SHP77 (cell line): ENCODE measurements around the gene TFF1.
A peak's percentile ranks its signal among the peaks of the same experiment; 100 is the strongest.
"Not testable (repeated sequence)": the region's sequence is repeated elsewhere in the genome, so short reads cannot be mapped to it uniquely, and the experiment has no call there.

Source experiments
- DNase-seq, 2 experiments: peaks; one replicate each; lab custom pipeline; 2025; lab: John Stamatoyannopoulos, UW

TFF1 gene

DNA sequence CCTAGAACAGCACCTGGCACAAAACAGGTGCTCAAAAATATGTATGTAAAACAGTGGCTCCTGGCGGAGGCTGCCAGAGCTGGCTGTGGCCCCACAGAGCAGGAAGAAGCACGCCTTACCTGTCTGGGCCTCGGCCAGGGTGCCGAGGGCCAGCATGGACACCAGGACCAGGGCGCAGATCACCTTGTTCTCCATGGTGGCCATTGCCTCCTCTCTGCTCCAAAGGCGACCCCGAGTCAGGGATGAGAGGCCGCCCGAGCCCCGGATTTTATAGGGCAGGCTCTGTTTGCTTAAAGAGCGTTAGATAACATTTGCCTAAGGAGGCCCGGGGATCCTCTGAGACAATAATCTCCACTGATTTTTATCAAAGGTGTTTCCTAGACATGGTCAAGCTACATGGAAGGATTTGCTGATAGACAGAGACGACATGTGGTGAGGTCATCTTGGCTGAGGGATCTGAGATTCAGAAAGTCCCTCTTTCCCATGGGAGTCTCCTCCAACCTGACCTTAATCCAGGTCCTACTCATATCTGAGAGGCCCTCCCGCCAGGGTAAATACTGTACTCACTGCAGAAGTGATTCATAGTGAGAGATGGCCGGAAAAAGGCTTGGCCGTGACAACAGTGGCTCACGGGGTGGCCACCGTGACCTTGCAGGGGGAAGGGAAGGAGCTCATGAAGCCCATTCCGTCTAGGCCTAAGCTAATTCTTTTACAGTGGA, at the start of gene TFF1:
Gene TFF1, minus strand, starts transcription at position 244 of the 719 bp plus-strand sequence. Its CDS starts 40 bp downstream, at position 204.
- DNase-seq, result no peak

DNA sequence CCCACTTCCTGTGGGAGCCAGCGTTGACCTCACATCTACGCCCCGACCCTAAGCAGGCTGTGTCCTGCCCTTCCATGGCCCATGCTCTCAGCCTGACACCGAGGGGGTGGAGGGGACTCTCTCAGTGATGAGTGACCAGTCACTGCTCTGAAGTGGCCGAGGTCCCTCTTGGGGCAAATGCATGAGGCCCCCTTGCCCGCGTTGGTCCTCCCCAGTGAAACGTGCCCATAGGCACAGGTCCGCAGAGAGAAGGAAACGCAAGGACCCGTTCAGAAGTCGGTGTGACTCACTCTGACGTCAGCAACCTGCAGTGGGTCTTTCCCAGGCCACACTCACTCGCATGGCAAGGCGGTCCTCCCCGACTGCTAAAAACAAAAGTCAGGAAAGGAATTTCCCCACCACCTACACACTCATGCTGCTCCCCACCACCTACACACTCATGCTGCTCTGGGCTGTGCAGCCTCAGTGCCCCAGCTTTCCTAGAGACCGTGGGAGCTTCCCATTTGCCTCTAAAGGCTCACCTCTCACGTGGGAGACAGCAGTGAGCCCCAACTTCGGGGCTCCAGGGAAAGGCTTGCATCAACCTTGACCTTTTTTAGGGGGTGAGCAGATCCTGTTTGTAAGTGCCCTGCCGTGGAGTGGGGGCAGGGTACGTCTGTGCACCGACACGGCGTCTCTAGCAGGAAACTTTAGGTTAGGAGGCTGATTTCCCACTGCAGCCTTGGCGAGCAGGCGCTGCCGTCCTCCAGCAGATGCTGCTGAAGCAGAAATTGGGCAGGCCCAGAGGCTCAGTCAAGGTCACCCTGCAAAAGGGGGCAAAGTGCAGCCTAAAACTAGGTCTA, 48.8 kb upstream of the TFF1 start:
- DNase-seq, result peak; percentile 49 to 78

DNA sequence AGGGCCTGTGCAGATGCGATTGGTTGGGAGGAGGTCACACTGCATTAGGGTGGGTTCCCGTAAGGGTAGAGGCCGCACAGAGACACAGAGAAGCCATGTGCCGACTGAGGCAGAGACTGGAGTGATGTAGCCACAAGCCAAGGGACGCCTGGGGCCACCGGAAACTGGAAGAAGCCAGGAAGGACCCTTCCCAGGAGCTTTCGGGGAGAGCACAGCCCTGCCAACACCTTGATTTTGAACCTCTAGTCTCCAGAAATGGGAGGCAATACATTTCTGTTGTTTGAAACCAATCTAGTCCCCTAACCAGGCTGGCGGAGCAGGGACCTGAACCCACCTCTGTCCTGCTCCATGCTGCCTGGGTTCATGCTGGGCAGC, 48.2 kb upstream of the TFF1 start:
- DNase-seq, result no peak

DNA sequence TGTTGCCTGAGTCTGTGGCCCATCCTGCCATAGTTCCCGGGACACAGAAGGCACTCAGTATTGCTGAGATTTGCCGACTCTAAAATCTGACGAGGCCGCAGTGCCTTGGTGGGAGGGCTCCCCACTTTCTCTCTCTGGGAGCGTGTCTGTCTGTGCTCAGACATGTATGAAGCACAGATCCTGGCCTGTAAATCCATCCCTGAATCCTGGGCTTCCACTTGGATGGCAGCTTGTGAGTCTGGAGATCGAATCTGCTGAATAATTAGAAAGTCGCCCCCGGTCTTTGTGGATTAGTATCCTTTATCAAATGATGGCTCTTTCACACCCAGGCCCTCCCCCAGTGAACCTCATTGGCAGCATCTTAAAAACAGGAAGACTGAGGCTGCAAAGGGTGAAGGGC, 47.7 kb upstream of the TFF1 start:
- no peak for DNase-seq

DNA sequence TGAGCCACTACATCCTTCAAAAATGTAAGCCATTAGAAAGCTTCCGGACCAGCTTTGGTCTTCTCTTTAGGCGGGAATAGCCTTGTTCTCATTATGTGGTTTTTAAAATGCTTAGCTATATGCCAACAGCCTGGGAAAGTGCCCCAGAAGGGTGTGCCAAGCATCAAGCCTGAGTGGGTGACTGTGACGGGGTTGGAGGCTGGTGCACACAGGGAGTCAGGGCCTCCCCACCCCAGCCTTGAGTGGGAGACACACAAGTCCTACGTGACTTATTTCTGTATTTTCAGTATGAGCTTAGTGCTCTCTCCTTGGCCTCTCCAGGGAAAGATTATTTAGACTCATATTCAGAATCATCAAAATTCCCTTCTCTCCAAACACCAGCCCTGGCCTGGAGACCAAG, 47.2 kb upstream of the TFF1 start:
- DNase-seq, result no peak

GRCh38 chr21:42413093-42413492, 46.8 kb upstream of the TFF1 start:
- no peak for DNase-seq

DNA sequence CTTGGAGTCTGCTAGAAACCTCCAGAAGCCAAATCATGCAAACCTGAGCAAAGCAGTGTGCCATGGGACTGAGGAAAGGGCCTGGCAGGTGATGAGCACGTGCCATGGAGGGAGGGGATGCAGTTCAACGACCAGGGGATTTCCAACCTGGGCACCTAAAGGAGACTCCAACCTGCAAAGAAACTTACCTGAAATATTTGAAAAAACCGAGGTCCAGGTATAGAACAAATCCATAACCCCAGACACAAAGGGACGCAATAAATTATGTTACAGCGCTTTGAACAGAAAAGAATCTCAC, 46.2 kb upstream of the TFF1 start:
- DNase-seq, result no peak

GRCh38 chr21:42411891-42412635, 45.7 kb upstream of the TFF1 start:
- DNase-seq, result peak in 1 of 2 experiments; percentile 9

DNA sequence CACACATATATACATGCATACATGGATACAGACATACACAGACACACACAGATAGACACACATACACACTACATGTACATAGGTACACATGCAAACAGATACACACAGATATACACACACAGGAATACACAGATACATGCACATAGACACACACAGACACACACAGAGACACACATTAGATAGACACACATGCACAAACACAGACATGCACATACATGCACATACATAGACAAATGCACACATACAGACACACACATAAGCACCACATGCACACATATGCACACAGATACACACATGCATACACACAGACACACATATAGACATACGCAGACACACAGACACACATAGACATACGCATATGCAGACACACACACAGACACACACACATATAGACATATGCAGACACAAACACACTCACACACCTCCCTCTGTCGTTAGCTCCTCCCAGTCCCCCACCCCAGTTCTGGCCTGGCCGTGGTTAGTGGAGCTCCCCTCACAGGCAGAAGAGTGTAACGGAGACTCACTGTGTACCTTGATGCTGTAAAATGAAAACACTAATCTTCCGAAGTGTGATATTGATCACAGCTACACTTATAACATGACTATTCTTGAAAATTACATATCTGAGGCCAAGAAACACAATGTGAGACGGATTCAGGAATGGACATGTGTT, 45.0 kb upstream of the TFF1 start:
- peak; percentile 53 to 64 for DNase-seq

GRCh38 chr21:42409366-42409765, 43.0 kb upstream of the TFF1 start:
- DNase-seq, result no peak

DNA sequence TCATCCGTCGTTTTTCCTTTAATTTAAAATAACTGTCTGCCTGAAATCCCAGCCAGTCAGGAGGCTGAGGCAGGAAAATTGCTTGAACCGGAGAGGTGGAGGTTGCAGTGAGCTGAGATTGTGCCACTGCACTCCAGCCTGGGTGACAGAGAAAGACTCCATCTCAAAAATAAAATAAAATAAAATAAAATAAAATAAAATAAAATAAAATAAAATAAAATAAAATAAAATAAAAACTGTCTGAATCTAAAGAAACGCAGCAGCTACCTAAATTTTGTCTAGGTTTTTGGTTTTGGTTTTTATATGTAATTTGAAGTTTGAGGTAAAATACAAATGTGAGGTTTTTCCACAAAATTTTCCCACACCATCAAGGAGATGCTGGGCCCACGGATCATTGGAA, 42.4 kb upstream of the TFF1 start:
- not testable (repeated sequence) for DNase-seq

- no peak for DNase-seq
Observed at GRCh38 chr21:42407476-42407875, 41.1 kb upstream of the TFF1 start.

GRCh38 chr21:42406866-42407265, 40.5 kb upstream of the TFF1 start:
- no peak for DNase-seq

DNA sequence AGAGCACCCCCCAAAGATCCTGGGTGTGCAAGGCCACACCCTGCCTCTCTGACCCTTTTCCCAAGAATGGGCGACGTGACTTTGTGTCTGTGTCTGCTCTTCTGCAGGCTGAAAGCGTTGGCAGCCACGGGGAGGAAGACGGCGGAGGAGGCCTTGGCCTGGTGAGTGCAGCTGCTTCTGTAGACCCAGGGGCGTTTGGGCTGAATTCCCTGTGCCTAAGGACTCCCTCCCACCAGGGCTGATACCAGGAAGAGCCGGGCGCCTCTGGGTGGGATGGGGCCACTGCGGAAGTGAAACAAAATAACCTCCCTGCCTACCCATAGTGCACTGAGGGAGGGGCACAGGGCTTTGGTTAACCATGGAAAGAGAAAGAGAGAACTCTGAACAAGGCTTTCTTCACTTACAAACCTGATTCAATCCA, 39.9 kb upstream of the TFF1 start:
- no peak for DNase-seq

- no peak for DNase-seq
Observed at GRCh38 chr21:42405064-42406013, 39.0 kb upstream of the TFF1 start.

- DNase-seq, result no peak
Observed at GRCh38 chr21:42404539-42404938, 38.2 kb upstream of the TFF1 start.

- no peak for DNase-seq
Observed at GRCh38 chr21:42403611-42404231, 37.4 kb upstream of the TFF1 start, which contains the start of gene UBASH3A. Gene UBASH3A (plus strand): TSS chr21:42403902. CDS start chr21:42403946, 44 bp downstream.

- DNase-seq, result no peak
Observed at GRCh38 chr21:42401820-42402251, 35.5 kb upstream of the TFF1 start.

GRCh38 chr21:42401154-42401553, 34.8 kb upstream of the TFF1 start:
- DNase-seq, result no peak

DNA sequence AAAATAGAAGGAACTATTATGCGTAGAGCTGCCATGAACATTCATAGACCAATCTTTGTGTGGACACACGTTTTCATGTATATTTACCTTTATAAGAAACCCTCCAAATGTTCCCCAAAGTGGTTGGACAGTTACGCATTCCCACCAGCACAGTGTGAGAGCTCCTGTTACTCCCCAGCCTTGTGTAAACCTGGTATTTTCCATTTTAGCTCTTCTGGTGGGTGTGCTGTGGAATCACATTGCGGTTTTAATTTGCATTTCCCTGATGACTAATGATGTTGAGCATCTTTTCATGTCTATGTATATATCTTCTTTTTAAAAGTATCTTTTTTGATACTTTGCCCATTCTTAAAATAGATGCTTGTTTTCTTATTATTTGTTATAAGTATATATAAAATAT, 34.2 kb upstream of the TFF1 start:
- DNase-seq, result no peak
